H1 (cell line): Measurements from ENCODE around the gene SGCD. TPM values are rescaled to one million over a fixed set of nuclear protein-coding genes. Genes with fewer than 3 reads are reported as not detected.

ENCODE experiments used
- CTCF ChIA-PET: fragments of 300-600 bp; sonication (Branson Sonifier 250); formaldehyde crosslinking; loops from one replicate; lab custom pipeline; 2021; ENCODE audit not compliant: partially characterized antibody; lab: Charles Lee
- POLR2A ChIA-PET: fragments of 300-600 bp; sonication (Branson Sonifier 250); formaldehyde crosslinking; loops from one replicate; lab custom pipeline; 2021; ENCODE audit warnings: inconsistent platforms; ENCODE audit not compliant: partially characterized antibody; lab: Charles Lee
- DNase-seq, 2 experiments: peaks; one replicate each; pipeline versions ENCODE4 v3.0.0 to v3.0.0-alpha.2; 2010 to 2022; ENCODE audit warnings: low spot score in 2 of 2, low read depth in 1 of 2, mixed read lengths in 1 of 2
- FAIRE-seq: peaks from 2 replicates; lab custom pipeline; 2011; peaks lifted over from hg19 to GRCh38; lab: Jason Lieb, UNC
- H2AFZ ChIP-seq: 2 replicates; pipeline ENCODE4 v1.8.1; 2012; ENCODE audit warnings: low read length, inconsistent platforms
- H2AK5ac ChIP-seq: 2 replicates; pipeline ENCODE4 v1.6.1; 2013; ENCODE audit warnings: low read depth, low read length
- H2BK120ac ChIP-seq: replicated peaks from 2 replicates; pipeline ENCODE3; 2013; ENCODE audit warnings: low read depth, low read length, inconsistent platforms
- H2BK12ac ChIP-seq: 2 replicates; pipeline ENCODE4 v1.6.1; 2013; ENCODE audit warnings: low read depth, low read length
- H2BK15ac ChIP-seq: 2 replicates; pipeline ENCODE4 v1.6.1; 2013; ENCODE audit warnings: low read length
- H2BK20ac ChIP-seq: 2 replicates; pipeline ENCODE4 v1.6.1; 2013; ENCODE audit warnings: low read length
- H2BK5ac ChIP-seq: 2 replicates; pipeline ENCODE4 v1.6.1; 2013; ENCODE audit warnings: low read depth, low read length
- H3K14ac ChIP-seq: 2 replicates; pipeline ENCODE4 v1.6.1; 2013; ENCODE audit warnings: inconsistent platforms; ENCODE audit not compliant: insufficient read length
- H3K18ac ChIP-seq: 2 replicates; pipeline ENCODE4 v1.6.1; 2013; ENCODE audit warnings: low read length; ENCODE audit errors: extremely low read depth
- H3K23ac ChIP-seq: 2 replicates; pipeline ENCODE4 v1.6.1; 2013; ENCODE audit warnings: inconsistent platforms; ENCODE audit not compliant: insufficient read length
- H3K23me2 ChIP-seq: 2 replicates; pipeline ENCODE4 v1.6.1; 2013; ENCODE audit warnings: low read depth, low read length
- H3K27ac ChIP-seq: 2 replicates; pipeline ENCODE4 v1.6.1; 2011; ENCODE audit warnings: low read depth, low read length, inconsistent platforms
- H3K27me3 ChIP-seq, 4 experiments: replicated peaks in 1 of 4; 1 replicate in 1 of 4; 2 replicates in 3 of 4; pipeline versions ENCODE4 v1.6.1 to v1.8.1; 2011 to 2013; ENCODE audit warnings: low read length in 3 of 4, mild to moderate bottlenecking in 3 of 4, inconsistent platforms in 2 of 4, mixed read lengths in 2 of 4, moderate library complexity in 1 of 4; ENCODE audit not compliant: control insufficient read depth in 3 of 4, insufficient read depth in 3 of 4; ENCODE audit errors: extremely low read depth in 1 of 4
- H3K36me3 ChIP-seq, 4 experiments: 2 replicates each; pipeline versions ENCODE4 v1.6.1 to v1.8.1; 2011 to 2013; ENCODE audit warnings: mild to moderate bottlenecking in 4 of 4, low read length in 3 of 4, moderate library complexity in 2 of 4, control low read depth in 1 of 4, inconsistent platforms in 1 of 4; ENCODE audit not compliant: insufficient read depth in 4 of 4, control insufficient read depth in 2 of 4
- H3K4ac ChIP-seq: replicated peaks from 2 replicates; pipeline ENCODE3; 2013; ENCODE audit warnings: low read length, low read depth, mixed read lengths, inconsistent platforms; ENCODE audit not compliant: insufficient read length
- H3K4me1 ChIP-seq, 4 experiments: replicated peaks in 1 of 4; 1 replicate in 1 of 4; 2 replicates in 3 of 4; pipeline versions ENCODE4 v1.6.1 to v1.8.1; 2011 to 2013; ENCODE audit warnings: low read length in 3 of 4, inconsistent platforms in 2 of 4, mixed read lengths in 1 of 4; ENCODE audit not compliant: insufficient read depth in 4 of 4, control insufficient read depth in 3 of 4
- H3K4me2 ChIP-seq, 2 experiments: 2 replicates each; pipeline versions ENCODE4 v1.6.1 to v1.8.1; 2011 to 2013; ENCODE audit warnings: low read depth in 2 of 2, low read length in 2 of 2, control low read depth in 1 of 2, inconsistent platforms in 1 of 2, mild to moderate bottlenecking in 1 of 2; ENCODE audit not compliant: insufficient read depth in 1 of 2
- H3K4me3 ChIP-seq, 4 experiments: fragments of 200-600, 300-600 bp in 1 of 4; sonication (generic), shearing (Covaris generic), sonication (Bioruptor Twin) in 1 of 4; 2 replicates each; pipeline versions ENCODE4 v1.5.1 to v1.8.1; 2011 to 2016; ENCODE audit warnings: low read length in 4 of 4, low read depth in 3 of 4, control low read depth in 2 of 4, inconsistent platforms in 2 of 4, mild to moderate bottlenecking in 2 of 4, mixed read lengths in 1 of 4, moderate library complexity in 1 of 4; ENCODE audit not compliant: insufficient read depth in 2 of 4; ENCODE audit errors: extremely low read depth in 1 of 4
- H3K56ac ChIP-seq: replicated peaks from 2 replicates; pipeline ENCODE3; 2013; ENCODE audit warnings: low read depth, mild to moderate bottlenecking, mixed read lengths, low read length, inconsistent platforms; ENCODE audit not compliant: insufficient read length
- H3K79me1 ChIP-seq: 2 replicates; pipeline ENCODE4 v1.6.1; 2013; ENCODE audit warnings: low read depth, low read length, control low read depth
- H3K79me2 ChIP-seq, 2 experiments: 2 replicates each; pipeline versions ENCODE4 v1.6.1 to v1.8.1; 2012 to 2013; ENCODE audit warnings: low read length in 2 of 2, mild to moderate bottlenecking in 2 of 2, inconsistent platforms in 1 of 2; ENCODE audit not compliant: insufficient read depth in 2 of 2, control insufficient read depth in 1 of 2
- H3K9ac ChIP-seq, 4 experiments: replicated peaks in 1 of 4; 1 replicate in 1 of 4; 2 replicates in 3 of 4; pipeline versions ENCODE4 v1.6.1 to v1.8.1; 2011 to 2013; ENCODE audit warnings: low read depth in 3 of 4, low read length in 3 of 4, control low read depth in 2 of 4, mild to moderate bottlenecking in 2 of 4, moderate library complexity in 2 of 4, inconsistent platforms in 1 of 4; ENCODE audit errors: extremely low read depth in 1 of 4
- H3K9me3 ChIP-seq, 2 experiments: 2 replicates each; pipeline versions ENCODE4 v1.6.1 to v1.8.1; 2012 to 2013; ENCODE audit warnings: mild to moderate bottlenecking in 2 of 2, moderate library complexity in 2 of 2, control low read depth in 1 of 2, inconsistent platforms in 1 of 2, low read depth in 1 of 2, low read length in 1 of 2, mixed read lengths in 1 of 2; ENCODE audit not compliant: insufficient read depth in 2 of 2
- H4K20me1 ChIP-seq, 2 experiments: replicated peaks in 1 of 2; 2 replicates each; pipeline versions ENCODE3 to v1.8.1; 2011 to 2013; ENCODE audit warnings: inconsistent platforms in 2 of 2, low read length in 2 of 2, mild to moderate bottlenecking in 1 of 2; ENCODE audit not compliant: insufficient read depth in 2 of 2, control insufficient read depth in 1 of 2
- H4K5ac ChIP-seq: 2 replicates; pipeline ENCODE4 v1.6.1; 2013; ENCODE audit warnings: low read length, low read depth, mixed read lengths, inconsistent platforms; ENCODE audit not compliant: insufficient read length
- H4K8ac ChIP-seq: 2 replicates; pipeline ENCODE4 v1.8.0; 2013; ENCODE audit warnings: mild to moderate bottlenecking, moderate library complexity, low read length, inconsistent platforms; ENCODE audit not compliant: insufficient read depth; ENCODE audit errors: extremely low read depth
- H4K91ac ChIP-seq: replicated peaks from 2 replicates; pipeline ENCODE3; 2013; ENCODE audit warnings: low read length, mixed read lengths, inconsistent platforms; ENCODE audit not compliant: insufficient read length
- CBX8 ChIP-seq: fragments of 300-800, 300-1000 bp; sonication (generic); IDR thresholded peaks from 2 replicates; pipeline ENCODE4 v1.7.1; 2016; ENCODE audit warnings: low read depth, low read length, borderline replicate concordance
- HDAC2 ChIP-seq, 2 experiments: fragments of 300-600 bp in 1 of 2; sonication (generic) in 1 of 2; IDR thresholded peaks; 2 replicates each; pipeline ENCODE4 v1.6.1; 2011 to 2012; ENCODE audit warnings: low read depth in 2 of 2, low read length in 2 of 2, mild to moderate bottlenecking in 2 of 2, moderate library complexity in 2 of 2, borderline replicate concordance in 1 of 2, inconsistent platforms in 1 of 2
- KDM1A ChIP-seq: fragments of 200-600, 300-600 bp; sonication (generic); IDR thresholded peaks from 2 replicates; pipeline ENCODE4 v1.7.1; 2016; ENCODE audit warnings: mild to moderate bottlenecking, low read length, borderline replicate concordance
- SP2 ChIP-seq: IDR thresholded peaks from 2 replicates; pipeline ENCODE4 v1.6.1; 2012; ENCODE audit warnings: mild to moderate bottlenecking, low read length, inconsistent platforms
- TAF1 ChIP-seq: IDR thresholded peaks from 2 replicates; pipeline ENCODE4 v1.6.1; 2011; ENCODE audit warnings: mild to moderate bottlenecking, low read depth, low read length
- WGBS, 2 experiments: shearing (Covaris generic) in 1 of 2; methylation state at CpG; one replicate each; pipeline versions ENCODE4 v1.1.6 to v1.1.7; 2013 to 2015; ENCODE audit warnings: low lambda C conversion rate in 2 of 2, mixed read lengths in 2 of 2, inconsistent platforms in 1 of 2, low coverage in 1 of 2, missing lambda C conversion rate in 1 of 2; ENCODE audit not compliant: insufficient replicate concordance in 2 of 2, insufficient coverage in 1 of 2, insufficient read length in 1 of 2; ENCODE audit errors: extremely low coverage in 1 of 2, missing lambda C conversion rate in 1 of 2; 5-methylcytosine and 5-hydroxymethylcytosine counted together
- polyA plus RNA-seq, 7 experiments: library from polyadenylated mRNA; depleted of rRNA in 3 of 7; stranded (reverse) in 5 of 7; unstranded in 2 of 7; fragments of >200 nt in 5 of 7; fragments of 200-250 nt in 2 of 7; gene quantifications; 1 replicate in 5 of 7; 2 replicates in 1 of 7; 4 replicates in 1 of 7; pipeline versions ENCODE4 v1.2.1 to v1.2.3, GENCODE V29; 2011 to 2013; ENCODE audit warnings: missing spikeins in 2 of 7, mixed read lengths in 2 of 7
- total RNA-seq: library from RNA; stranded (reverse); fragmentation: NEBNext Ultra II Directional; extraction: Animal tissue kit (Norgen Biotek cat#: 25700); gene quantifications from 2 replicates; pipeline ENCODE4 v1.2.1, GENCODE V29; 2021

The SGCD gene
- total and polyA plus RNA-seq, 2 of the 8 experiments (the other 6 are each of a cell fraction or from before 2014, with no cell fraction given) = 0.04 to 0.08 TPM

- H2BK12ac ChIP-seq = no peak overlapping the region
- no peak overlapping the region for H3K4me3 ChIP-seq
- H3K4ac ChIP-seq = no peak overlapping the region
- H3K4me1 ChIP-seq = no peaks in the 10 kb centered on the region
- no peak overlapping the region for H4K8ac ChIP-seq
- no peak overlapping the region for H2BK20ac ChIP-seq
- no peaks in the 10 kb centered on the region for H3K9me3 ChIP-seq
- no peaks in the 10 kb centered on the region for H3K27me3 ChIP-seq
- no peak overlapping the region for H4K5ac ChIP-seq
- H3K27ac ChIP-seq = no peak overlapping the region
- no peak overlapping the region for H2BK120ac ChIP-seq
- H3K18ac ChIP-seq = no peak overlapping the region
- no peak overlapping the region for H2BK5ac ChIP-seq
- H4K91ac ChIP-seq = no peak overlapping the region
- H3K4me2 ChIP-seq = no peak overlapping the region
- CTCF ChIA-PET = interaction anchor here (0.9 kb wide), 1 partner anchor 9 kb away, joined by 3 read pairs; no protein-coding TSS in a partner anchor
- POLR2A ChIA-PET = no interaction called here
- no peak for TF ChIP-seq HDAC2 (IDR thresholded peaks at IDR 0.05; ENCODE audit: borderline replicate concordance in 1 of 2, low read depth in 2 of 2, low read length in 2 of 2)
- no peak for TF ChIP-seq SP2
- no peak for TF ChIP-seq CBX8
- TF ChIP-seq KDM1A = no peak
- TF ChIP-seq TAF1 = no peak
- TF ChIP-seq, all 59 proteins: peak for 0
- no peaks in the 10 kb centered on the region for H3K79me1 ChIP-seq
- no peaks in the 10 kb centered on the region for H3K36me3 ChIP-seq
- H2AFZ ChIP-seq = peak overlapping the region; percentile 14; the same call in 1 of the 2 replicates
- H3K9ac ChIP-seq = no peak overlapping the region
- no peak overlapping the region for H3K23ac ChIP-seq
- no peaks in the 10 kb centered on the region for H3K23me2 ChIP-seq
- no peak overlapping the region for H2AK5ac ChIP-seq
- no peaks in the 10 kb centered on the region for H4K20me1 ChIP-seq
- 90% methylated on average over 3 of the region's 3 CpGs; no CpG with 5 or more reads in 1 of the 2 experiments for WGBS, 2 experiments
- FAIRE-seq = no peak
- no peak overlapping the region for H3K56ac ChIP-seq
- H3K79me2 ChIP-seq = no peaks in the 10 kb centered on the region
- H2BK15ac ChIP-seq = no peak overlapping the region
- H3K14ac ChIP-seq = no peak overlapping the region
- no peak for DNase-seq
Observed at GRCh38 chr5:156496291-156496690, 169.3 kb downstream of the SGCD start.
